ENCODE results near the gene YIPF1.
"Not testable (repeated sequence)": the region's sequence is repeated elsewhere in the genome, so short reads cannot be mapped to it uniquely, and the experiment has no call there.

Gene YIPF1

GRCh38 chr1:53822931-53823330 lies 66.7 kb downstream of the YIPF1 start:
- no peak for TF ChIP-seq CTCF (IDR thresholded peaks at IDR 0.05)
- H3K27ac ChIP-seq = no peak overlapping the region
- DNase-seq (ENCODE audit: low spot score) = no peak
- no peak overlapping the region for H3K4me3 ChIP-seq

- no peak for TF ChIP-seq CTCF (IDR thresholded peaks at IDR 0.05)
- no peak for DNase-seq (ENCODE audit: low spot score)
- no peak overlapping the region for H3K4me3 ChIP-seq
- no peak overlapping the region for H3K27ac ChIP-seq
Measured at GRCh38 chr1:53821380-53821779, 68.2 kb downstream of the YIPF1 start.

GRCh38 chr1:53819387-53819786 lies 70.2 kb downstream of the YIPF1 start:
- DNase-seq (ENCODE audit: low spot score) = no peak
- Histone ChIP-seq H3K4me3 (no peak overlapping the region), H3K27ac (no peak overlapping the region)
- TF ChIP-seq CTCF (IDR thresholded peaks at IDR 0.05) = no peak

GRCh38 chr1:53816584-53816983 lies 73.0 kb downstream of the YIPF1 start:
- not testable (repeated sequence) for DNase-seq (ENCODE audit: low spot score); H3K4me3 ChIP-seq; H3K27ac ChIP-seq

GRCh38 chr1:53815484-53815883 lies 74.1 kb downstream of the YIPF1 start:
- not testable (repeated sequence) for DNase-seq (ENCODE audit: low spot score); H3K4me3 ChIP-seq; H3K27ac ChIP-seq

GRCh38 chr1:53811414-53811851 lies 78.2 kb downstream of the YIPF1 start:
- TF ChIP-seq CTCF (IDR thresholded peaks at IDR 0.05) = no peak
- H3K27ac ChIP-seq = no peak overlapping the region
- H3K4me3 ChIP-seq = no peak overlapping the region
- DNase-seq (ENCODE audit: low spot score) = no peak

GRCh38 chr1:53810497-53810896 lies 79.1 kb downstream of the YIPF1 start:
- TF ChIP-seq CTCF (IDR thresholded peaks at IDR 0.05) = no peak
- no peak overlapping the region for H3K27ac ChIP-seq
- no peak overlapping the region for H3K4me3 ChIP-seq
- DNase-seq (ENCODE audit: low spot score) = no peak

GRCh38 chr1:53810007-53810406 lies 79.6 kb downstream of the YIPF1 start:
- DNase-seq (ENCODE audit: low spot score) = no peak
- Histone ChIP-seq H3K4me3 (no peak overlapping the region), H3K27ac (no peak overlapping the region)
- no peak for TF ChIP-seq CTCF (IDR thresholded peaks at IDR 0.05)

Data from coronary artery (tissue), 2 donors.